GM21423 (cell line): Measurements from ENCODE around the gene YIPF4.
A peak's percentile ranks its signal among the peaks of the same experiment; 100 is the strongest.
"Not testable (repeated sequence)": the region's sequence is repeated elsewhere in the genome, so short reads cannot be mapped to it uniquely, and the experiment has no call there.

ENCODE experiments used
- ATAC-seq: cut with Tn5 transposase; IDR thresholded peaks from one replicate; pipeline ENCODE4 v1.9.1; 2021; ENCODE audit warnings: mild to moderate bottlenecking, moderate library complexity; ENCODE audit not compliant: unreplicated experiment

YIPF4 gene

DNA sequence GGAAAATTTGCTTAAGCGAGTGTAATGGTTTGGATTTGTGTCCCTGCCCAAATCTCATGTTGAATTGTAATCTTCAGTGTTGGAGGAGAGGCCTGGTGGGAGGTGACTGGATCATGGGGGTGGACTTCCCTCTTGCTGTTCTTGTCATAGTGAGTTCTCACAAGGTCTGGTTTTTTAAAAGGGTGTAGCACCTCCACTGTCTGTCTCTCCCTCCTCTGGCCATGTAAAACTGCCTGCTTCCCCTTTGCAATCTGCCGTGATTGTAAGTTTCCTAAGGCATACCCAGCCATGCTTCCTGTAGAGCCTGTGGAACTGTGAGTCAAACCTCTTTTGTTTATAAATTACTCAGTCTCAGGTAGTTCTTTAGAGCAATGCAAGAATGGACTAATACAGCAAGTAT, 6.6 kb downstream of the YIPF4 start:
- ATAC-seq = no peak

DNA sequence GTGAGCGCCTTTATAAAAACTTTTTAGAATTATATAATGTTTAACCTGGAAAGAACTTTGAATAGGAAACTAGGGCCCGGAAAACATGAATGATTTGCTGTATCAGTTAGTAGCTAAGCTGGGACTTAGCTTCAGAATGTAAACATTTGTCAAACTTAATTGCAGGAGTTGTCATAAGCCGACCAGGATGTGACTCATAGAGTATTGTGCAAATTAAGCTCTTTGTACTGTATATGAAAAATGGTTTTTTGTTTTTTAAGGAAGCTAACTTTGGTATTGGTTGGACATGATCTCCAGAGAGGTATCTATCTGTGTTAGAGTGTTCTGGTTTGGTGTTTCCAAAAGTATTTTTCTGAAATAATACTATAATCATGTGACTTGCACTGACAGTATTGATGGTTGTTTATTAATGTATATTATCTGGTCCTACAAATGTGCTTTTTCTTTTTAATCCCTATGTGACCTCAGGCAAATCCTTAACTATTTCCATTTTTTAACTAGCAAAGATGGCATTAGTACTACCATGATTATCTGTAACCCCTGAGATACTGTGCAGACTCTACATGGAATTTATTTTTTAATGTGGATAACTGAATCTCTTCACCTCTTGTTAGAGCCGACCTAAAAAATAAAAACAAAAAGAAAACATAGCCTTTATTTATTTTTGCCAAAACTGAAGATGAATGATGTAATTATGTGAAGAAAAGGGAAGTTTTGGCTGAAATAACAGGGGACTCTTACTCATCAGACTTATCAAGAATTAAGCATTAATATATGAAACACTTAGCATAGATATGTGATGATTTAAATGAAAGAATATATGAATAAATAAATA, 11.7 kb downstream of the YIPF4 start:
- ATAC-seq = no peak

DNA sequence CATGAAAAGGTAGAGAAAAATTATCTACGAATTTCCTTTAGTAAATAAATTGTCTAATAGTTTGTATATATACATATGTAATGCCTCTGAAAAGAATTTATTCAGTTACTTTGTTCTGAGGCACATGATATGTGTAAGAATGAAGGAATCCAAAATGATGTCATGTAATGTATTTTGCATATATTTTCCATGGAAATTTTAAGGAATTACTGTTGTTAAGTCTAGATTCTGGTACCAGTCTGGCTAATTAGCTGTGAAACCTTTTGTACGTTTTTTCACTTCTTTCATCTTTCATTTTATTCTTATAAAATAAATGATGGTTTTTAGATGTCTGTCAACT, 12.3 kb downstream of the YIPF4 start:
- no peak for ATAC-seq

DNA sequence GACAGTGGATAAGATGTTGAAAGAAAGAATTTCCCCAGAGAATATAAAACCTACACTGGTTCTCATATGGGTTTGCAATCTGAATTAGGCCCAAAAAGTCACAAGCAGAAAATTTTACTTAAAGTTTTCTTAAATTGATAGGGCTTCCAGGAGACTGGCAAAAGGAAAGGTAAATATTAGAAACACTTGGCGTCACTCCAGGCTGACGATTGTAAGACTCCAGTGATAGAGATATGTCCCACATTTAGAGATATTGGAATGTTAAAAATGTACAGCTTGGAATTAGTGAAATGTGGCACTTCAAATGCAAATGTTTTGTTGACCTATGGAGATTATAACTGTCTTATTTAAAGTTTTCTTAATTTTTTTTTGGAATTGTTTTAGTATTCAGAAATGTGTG, 14.0 kb downstream of the YIPF4 start:
- ATAC-seq = no peak

DNA sequence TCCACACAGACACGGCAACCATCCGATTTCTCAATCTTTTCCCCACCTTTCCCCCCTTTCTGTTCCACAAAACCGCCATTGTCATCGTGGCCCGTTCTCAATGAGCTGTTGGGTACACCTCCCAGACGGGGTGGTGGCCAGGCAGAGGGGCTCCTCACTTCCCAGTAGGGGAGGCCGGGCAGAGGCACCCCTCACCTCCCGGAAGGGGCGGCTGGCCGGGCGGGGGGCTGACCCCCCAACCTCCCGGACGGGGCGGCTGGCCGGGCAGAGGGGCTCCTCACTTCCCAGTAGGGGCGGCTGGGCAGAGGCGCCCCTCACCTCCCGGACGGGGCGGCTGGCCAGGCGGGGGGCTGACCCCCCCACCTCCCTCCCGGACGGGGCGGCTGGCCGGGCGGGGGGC, 15.8 kb downstream of the YIPF4 start:
- ATAC-seq = not testable (repeated sequence)

DNA sequence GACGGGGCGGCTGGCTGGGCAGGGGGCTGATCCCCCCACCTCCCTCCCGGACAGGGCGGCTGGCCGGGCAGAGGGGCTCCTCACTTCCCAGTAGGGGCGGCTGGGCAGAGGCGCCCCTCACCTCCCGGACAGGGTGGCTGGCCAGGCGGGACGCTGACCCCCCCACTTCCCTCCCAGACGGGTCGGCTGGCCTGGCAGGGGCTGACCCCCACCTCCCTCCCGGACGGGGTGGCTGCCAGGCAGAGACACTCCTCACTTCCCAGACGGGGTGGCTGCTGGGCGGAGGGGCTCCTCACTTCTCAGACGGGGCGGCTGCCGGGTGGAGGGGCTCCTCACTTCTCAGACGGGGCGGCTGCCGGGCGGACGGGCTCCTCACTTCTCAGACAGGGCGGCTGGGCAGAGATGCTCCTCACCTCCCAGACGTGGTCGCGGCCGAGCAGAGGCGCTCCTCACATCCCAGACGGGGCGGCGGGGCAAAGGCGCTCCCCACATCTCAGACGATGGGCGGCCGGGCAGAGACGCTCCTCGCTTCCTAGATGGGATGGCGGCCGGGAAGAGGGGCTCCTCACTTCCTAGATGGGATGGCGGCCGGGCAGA, 16.4 kb downstream of the YIPF4 start:
- ATAC-seq = not testable (repeated sequence)

DNA sequence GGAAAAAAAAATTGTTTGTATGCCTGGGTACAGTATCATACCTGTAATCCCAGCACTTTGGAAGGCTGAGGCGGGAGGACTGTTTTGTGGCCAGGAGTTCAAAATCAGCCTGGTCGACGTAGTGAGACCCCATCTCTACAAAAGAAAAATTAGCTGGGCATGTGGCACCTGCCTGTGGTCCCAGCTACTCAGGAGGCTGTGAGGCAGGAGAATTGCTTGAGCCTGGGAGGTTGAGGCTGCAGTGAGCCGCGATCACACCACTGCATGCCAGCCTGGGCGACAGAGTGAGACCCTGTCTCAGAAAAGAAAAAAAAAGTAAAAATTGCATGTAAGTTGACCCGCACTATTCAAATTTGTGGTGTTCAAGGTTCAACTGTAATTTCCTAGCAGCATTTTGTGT, 32.9 kb downstream of the YIPF4 start:
- ATAC-seq = no peak

DNA sequence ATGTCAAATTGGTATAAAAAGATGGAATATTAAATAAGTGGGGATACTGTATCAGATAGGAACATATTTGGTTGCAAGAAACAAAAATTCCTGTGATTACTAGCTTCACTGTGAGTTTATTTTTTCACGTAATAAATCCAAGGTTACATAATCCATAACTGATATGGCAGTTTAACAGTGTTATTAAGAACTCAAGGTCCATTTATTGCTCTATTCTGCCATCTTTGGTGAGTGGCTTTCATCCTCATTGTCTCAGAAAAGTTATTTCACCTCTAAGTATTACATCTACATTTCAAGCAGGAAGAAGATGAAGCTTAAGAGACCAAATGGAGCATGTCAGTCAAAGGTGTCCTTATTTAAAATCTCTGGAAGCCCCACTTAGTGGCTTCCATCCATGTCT, 37.2 kb downstream of the YIPF4 start:
- no peak for ATAC-seq

DNA sequence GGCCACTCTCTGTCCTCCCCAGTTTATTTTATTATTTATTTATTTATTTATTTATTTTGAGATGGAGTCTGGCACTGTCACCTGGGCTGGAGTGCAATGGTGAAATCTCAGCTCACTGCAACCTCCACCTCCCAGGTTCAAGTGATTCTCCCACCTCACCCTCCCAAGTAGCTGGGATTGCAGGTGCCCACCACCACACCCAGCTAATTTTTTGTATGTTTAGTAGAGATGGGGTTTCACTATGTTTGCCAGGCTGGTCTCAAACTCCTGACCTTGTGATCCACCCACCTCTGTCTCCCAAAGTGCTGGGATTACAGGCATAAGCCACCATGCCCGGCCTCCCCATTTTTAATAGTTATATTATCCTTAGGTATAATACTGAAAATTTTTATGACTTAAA, 51.0 kb downstream of the YIPF4 start:
- ATAC-seq = not testable (repeated sequence)

DNA sequence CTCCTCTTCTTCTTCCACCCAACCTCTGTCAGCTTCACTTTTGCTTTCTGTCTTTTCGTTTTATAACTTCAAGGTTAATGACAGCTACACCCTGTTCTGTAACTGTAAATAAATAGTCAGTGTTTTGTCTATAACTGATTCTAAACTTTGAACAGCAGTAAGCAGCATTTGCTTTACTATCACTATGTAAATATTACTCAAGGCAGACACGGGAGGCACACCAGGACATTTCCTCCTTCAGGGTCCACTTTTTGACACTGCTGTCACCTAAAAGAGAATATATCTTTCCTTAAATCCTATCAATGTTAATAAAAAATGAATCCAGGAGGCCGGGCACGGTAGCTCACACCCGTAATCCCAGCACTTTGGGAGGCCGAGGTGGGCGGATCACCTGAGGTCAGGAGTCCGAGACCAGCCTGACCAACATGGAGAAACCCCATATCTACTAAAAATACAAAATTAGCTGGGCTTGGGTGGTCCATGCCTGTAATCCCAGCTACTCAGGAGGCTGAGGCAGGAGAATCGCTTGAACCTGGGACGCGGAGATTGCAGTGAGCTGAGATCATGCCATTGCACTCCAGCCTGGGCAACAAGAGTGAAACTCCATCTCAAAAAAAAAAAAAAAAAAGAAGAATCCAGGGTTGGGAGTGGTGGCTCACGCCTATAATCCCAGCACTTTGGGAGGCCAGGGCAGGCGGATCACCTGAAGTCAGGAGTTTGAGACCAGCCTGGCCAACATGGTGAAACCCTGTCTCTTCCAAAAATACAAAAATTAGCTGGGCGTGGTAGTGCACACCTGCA, 51.7 kb downstream of the YIPF4 start:
- not testable (repeated sequence) for ATAC-seq

DNA sequence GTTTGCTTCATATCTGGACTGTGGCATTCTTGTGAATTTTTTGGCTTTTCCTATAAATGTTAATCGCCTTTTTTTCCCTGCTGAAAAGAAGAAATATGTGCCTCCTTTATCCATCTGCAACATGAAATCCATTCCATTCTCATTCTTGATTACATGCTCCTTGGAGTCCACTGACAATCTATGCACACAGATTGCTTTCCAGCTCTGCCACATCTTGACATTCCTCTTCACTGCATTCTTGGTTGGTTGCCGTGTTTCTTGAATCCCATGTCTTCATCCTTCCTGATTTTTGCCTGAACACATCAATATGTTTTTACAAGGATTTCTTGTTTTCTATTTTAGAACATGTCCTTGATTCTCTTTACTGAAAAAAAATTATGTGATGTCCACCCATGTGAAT, 52.4 kb downstream of the YIPF4 start:
- ATAC-seq = no peak

DNA sequence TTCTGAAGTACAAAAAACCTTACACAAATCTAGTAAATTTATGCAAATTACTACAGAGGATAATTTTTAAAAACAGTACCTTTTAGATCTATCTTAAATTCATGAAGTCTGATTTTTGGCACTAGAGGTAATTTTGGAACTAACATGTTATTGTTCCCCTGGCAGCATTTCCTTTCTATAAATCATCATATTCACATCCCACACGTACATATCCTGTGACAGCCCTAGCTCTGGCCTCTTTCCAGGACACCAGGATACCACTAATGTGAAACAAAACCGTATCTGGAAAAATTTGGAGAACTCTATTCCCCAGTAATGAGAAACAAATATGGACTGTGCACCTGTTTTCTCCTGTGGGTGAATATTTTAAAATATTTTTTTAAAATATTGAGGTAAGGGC, 65.1 kb downstream of the YIPF4 start:
- ATAC-seq = no peak

DNA sequence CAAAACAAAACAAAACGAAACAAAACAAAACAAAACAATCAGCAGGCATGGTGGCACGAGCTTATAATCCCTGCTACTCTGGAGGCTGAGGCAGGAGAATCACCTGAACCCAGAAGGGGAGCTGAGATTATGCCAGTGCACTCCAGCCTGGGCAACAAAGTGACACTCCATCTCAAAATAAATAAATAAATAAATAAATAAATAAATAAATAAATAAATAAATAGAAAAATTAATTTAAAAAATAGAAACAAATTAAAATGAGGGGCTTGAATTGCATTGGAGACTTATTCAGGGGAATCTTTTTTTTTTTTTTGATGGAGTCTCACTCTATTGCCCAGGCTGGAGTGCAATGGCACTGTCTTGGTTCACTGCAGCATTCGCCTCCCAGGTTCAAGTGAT, 73.1 kb downstream of the YIPF4 start:
- not testable (repeated sequence) for ATAC-seq

DNA sequence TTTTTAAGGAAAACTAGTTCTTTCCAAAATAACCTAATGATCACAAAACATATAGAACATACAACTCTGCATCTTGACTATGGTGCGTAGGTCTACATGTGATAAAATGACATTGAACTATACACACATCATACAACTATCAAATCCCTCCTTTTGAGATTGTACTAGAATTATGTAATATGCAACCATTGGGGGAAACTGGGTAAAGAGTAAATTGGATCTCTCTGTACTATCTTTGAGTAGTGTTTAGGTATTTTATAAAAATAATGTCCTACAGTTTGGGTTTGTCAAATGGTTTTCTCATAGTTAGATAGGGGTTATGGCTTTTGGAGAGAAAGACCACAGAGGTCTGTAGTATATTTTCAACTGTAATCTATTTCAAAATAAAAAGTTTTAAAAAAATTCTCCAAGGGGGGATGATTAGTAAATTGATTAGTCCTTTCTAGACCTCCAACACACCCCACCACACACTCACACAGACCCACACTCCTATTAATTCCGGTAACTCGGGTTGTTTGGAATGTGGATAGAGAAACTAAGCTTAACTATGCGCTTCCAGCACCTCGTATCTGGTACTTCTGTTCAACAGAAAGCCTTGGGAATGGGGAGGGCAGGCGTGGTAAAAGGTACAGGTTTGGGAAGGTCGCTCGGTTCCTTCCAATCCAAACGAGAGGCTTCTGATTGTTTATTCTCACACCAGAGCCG, 78.4 kb downstream of the YIPF4 start:
- ATAC-seq = no peak

DNA sequence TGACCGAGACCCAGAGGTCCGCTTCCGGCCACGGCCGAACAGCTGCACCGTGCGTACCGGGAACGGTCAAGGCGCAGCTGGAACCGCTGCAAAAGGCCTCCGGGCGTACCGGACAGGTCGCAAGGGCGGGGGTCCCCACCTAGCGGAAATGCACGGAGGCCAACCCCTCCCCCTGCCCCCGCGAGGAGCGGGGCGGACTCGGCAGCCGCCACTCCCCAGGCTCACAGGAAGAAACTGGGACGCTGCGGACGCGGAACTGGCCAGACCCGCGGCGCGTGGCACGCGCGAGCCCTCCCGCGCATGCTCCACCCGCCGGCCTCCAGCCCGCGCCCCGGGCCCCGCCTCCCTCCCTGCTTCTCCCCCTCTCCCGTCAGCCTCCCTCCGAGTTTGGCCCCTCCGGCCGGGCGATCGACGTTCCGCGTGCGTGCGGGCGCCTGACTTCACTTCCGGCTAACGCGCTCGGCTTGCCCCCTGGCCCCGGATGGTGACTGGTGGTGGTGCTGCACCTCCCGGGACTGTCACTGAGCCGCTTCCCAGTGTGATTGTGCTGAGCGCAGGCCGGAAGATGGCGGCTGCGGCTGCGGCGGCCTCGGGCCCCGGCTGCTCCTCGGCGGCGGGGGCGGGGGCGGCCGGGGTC, 79.1 kb downstream of the YIPF4 start, which contains the start of gene BIRC6:
TSS of gene BIRC6 (plus strand) at position 343 of the 637 bp plus-strand sequence. CDS start at position 482, 139 bp downstream.
- ATAC-seq = peak; percentile 82

DNA sequence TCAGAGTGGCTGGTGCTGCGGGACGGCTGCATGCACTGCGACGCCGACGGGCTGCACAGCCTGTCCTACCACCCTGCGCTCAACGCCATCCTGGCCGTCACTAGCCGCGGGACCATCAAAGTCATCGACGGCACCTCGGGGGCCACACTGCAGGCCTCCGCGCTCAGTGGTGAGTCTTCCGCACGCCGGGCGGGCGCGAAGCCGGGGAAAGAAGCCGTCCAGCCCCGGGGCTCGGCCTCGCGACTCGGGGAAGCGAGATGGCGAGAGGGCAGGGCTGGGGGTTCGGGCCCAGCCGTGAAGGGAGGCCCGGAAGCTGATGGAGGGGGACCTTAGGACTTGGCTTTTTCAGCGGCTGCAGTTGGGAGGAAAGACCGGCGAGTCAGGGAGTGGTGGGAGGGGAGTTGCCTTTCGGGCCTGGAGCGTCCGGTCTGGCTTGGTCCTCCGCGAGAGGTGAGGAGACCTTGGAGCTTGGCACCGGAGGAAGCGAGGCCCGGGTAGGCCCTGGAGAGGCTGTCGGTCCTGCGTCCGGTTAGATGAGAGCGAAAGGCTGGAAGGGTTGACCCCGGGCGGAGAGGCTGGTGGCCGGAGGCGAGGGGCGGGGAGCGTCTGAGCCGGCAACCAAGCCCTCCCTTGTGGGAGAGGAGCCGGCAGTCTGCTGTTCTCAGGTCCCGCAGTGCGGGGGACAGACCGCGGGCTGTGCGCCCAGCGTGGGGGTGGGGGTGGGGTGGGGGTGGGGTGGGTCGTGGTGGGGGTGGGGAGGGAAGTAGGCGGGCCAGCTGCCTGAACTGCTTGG, 79.8 kb downstream of the YIPF4 start:
- ATAC-seq = peak; percentile 5

DNA sequence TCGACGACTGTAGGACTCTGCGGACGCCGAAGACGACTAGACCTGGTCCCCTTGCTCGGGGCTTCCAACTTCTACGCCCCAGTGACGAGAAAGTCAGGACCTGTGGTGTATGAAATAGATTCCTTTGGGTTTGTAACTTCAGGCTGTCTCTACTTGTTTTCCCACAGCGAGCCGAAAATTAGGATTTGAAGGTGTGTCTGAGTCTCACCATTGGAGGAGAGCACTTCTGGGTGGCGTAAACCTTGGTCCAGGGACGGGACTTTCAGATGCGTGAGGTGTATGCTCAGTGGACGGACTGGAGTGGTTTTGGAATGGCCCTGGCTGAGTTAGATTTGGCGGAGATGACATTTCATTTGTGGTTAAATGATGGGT, 80.4 kb downstream of the YIPF4 start:
- ATAC-seq = no peak

DNA sequence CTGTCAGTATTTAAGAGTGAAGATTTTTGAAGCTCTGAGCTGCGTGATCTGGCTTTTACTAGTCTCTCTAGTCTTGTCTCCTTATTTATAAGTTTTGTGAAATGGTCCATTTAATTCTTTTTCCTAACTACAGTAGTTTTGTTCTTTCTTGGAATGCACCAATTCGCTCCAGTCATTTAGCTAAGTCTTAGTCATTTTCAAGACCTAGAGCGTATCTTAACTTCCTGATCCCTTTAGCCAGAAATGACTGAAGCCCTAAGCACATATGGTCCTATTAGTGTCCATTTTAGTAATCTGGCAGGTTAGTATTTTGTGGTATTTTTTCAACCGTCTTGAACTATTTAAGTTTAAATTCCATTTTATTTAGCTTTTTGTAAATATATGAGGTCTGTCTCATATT, 82.7 kb downstream of the YIPF4 start:
- no peak for ATAC-seq

DNA sequence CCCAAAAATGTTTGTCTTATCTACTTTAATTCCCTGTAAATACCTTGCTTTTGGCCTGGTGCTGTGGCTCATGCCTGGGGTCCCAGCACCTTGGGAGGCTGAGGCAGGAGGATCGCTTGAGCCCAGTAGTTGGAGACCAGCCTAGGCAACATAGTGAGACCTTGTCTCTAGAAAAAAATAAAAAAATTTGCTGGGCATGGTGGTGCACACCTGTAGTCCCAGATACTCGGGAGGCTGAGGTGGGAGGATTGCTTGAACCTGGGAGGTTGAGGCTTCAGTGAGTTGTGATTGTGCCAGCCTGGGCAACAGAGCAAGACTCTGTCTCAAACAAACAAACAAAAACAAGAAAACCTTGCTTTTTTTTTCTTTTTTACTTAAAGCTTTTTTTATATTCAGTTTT, 85.3 kb downstream of the YIPF4 start:
- not testable (repeated sequence) for ATAC-seq

DNA sequence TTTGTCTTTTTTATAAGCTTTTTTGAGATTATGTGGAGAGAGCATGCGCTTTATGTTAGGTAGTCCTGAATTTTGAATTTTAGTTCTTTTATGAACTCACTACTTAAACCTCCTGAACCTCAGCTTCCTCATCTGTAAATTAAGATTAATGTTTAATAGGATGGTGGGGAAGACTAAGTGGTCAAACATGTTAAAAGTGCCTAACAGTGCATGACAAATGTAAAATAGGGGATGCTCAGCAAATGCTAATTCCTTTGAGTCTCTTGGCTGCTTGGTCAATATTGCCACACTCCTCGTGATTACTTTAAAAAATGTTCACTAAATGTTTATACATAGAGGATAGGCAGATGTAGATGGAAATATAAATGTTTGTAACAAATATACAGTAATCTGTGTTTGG, 85.9 kb downstream of the YIPF4 start:
- ATAC-seq = peak; percentile 73
